Glomerular visceral epithelial cell (primary cell): Measurements from ENCODE around the gene FMO1.
A peak's percentile ranks its signal among the peaks of the same experiment; 100 is the strongest.
"Not testable (repeated sequence)": the region's sequence is repeated elsewhere in the genome, so short reads cannot be mapped to it uniquely, and the experiment has no call there.

Experiments
- DNase-seq: peaks from one replicate; pipeline ENCODE4 v3.0.0-alpha.2; 2016; ENCODE audit errors: extremely low spot score

FMO1 gene

DNA sequence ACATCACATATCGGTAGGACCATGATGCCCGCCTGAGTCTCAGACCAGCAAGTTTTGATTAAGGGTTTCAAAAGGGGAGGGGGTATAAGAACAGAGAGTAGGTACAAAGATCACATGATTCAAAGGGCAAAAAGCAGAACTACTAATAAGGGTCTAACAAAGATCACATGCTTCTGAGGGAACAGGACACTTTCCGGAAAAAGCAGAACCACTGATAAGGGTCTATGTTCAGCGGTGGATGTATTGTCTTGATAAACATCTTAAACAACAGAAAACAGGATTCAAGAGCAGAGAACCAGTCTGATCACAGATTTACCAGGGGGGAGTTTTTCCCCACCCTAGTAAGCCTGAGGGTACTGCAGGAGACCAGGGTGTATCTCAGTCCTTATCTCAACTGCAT lies 12.1 kb upstream of the FMO1 start:
- DNase-seq, result not testable (repeated sequence)

DNA sequence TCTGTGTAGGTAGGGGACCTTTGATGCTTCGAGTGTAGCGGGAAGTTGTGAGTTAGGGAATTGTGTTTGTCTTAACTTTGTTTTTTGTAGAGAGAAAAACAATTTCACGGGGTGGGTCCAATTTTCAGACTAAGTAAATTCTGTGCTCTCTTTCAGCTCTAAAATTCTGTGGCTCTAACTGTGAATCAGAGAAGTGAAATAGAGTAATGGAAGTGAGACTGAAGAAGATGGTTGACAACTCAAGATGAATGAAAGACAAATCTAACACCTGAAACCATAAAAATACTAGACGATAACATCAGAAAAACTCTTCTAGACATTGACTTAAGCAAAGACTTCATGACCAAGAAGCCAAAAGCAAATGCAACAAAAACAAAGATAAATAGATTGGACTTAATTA lies 4.4 kb upstream of the FMO1 start:
- no peak for DNase-seq

DNA sequence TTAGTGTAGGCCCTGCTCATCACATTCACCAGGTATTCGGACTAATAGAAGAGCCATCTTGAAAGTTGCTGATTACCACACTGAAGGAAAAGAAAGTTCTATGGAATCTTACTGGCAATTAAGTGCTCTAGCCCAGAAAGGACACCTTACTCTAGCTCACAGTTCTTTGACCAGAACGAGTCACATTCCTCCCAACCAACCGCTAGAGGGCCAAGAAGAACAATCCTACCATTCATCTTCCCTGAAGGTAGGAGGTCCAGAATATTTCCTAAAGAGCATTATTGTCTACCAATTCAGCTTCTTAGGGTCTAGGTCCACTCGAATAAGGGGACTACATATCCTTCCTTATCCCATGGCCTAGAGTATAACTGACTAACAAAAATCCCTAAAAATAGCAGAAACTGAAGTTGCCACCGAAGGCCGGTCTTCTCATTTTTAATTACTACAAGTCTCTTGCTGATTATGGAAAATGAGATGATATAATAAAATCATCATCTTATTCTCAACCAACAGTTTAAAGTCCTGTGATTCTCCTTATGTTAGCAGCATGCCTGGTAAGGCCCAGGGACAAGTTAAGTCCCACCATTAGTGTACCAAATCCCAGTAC lies 2.7 kb upstream of the FMO1 start:
- DNase-seq, result peak; percentile 44

DNA sequence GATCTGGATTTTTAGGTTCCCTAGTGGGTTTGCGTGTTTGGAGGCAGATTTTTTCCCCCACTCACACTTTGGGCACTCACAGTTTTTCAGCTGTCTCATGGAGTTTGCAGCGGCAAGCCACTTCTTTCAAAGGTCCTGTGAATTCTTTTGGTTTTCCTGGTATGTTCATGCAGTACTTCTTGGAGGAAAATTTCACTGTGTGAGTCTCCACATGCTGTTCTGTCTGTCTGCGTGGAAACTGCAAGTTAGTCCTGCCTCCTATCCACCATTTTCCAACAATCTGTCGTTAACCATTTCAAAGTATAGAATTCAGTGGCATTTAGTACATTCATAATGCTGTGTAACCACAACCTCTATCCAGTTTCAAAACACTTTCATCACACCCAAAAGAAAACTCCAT lies 793 bp upstream of the FMO1 start:
- DNase-seq, result no peak

DNA sequence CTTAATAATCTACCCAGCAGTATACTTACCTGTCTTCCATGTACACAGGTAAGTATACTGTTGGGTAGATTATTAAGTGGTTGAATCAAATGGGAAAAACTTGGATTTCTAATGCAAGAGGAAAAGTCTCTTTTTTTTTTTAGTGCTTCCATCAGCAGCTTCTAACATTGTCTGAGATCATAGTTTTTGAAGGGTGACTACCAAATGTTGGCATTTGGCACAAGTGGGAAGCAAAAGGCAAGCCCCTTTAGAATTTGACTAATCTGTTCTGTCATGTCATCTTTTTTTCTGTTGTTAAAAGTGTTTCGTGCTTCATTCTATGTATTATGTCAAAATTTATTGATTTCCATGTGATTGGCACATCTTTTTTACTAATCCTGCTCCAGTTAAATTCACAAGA lies 547 bp downstream of the FMO1 start:
- DNase-seq, result no peak

DNA sequence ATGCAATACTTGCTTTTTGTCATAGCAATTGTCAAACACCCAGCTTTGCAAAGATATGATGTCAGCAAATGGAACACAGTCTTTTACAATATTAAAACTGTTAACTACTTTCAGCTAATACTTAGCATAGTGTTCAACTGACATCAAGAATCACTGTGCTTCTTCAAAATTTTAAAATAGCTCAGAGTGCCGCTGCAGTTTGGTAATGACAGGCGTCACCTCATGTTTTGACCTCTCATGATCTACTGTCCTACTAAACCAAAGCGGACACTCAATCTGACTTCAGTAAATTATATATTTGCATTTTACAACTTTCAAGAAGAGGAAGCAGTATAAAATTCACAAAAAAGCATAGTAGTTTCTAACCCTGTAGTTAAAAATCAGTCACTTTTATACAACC lies 2.0 kb downstream of the FMO1 start:
- DNase-seq, result no peak

DNA sequence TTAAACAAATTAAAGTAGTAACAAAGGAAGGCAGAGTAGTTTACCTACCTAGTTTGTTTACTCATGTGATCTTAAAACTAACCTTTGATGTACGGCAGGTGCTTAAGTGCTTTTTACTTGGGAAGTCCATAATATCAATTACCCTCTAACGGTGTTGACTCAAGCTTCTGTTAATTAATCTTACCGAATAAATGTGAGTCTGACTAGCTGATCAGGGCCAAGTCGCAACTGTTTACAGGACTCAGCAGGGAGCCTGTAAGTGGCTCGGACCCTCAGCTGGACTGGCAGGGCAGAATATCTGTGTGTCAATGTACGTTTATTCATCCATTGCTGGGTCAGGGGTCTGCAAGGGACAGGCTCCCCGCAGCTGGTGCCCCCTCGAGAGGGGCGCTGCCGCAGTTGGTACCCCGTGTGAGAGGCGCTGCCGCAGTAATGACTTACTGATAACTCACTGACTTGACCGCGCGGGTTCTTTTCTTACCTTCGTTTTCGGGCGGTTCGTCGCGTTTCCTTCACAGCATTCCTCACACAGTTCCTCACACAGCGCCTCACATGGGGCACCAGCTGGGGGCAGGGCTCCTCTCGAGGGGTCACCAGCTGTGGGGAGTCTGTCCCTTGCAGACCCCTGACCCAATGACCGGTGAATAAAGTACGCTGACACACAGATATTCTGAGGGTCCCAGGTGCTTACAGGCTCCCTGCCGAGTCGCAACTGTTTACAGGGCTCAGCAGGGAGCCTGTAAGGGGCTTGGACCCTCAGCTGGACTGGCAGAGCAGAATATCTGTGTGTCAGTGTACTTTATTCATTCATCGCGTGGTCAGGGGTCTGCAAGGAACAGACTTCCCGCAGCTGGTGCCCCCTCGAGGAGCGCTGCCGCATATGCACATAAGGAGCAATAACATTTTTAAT lies 3.0 kb downstream of the FMO1 start:
- peak; percentile 25 for DNase-seq

DNA sequence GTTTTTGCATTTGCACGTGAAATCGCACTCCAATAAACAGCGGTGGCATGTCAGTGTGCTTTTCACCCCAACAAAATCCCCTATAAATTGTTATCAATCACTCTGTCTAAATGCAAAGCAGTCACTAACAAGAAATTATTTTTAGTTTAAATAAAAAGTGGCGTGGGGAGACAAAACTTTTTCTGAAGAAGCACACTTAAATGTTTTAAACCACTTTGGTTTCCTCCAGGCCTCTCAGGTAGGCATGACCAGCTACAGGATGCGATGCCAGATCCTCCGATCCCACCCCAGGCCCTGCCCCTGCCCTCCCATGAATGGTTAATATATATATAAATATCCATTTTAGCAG lies 3.6 kb downstream of the FMO1 start:
- no peak for DNase-seq

DNA sequence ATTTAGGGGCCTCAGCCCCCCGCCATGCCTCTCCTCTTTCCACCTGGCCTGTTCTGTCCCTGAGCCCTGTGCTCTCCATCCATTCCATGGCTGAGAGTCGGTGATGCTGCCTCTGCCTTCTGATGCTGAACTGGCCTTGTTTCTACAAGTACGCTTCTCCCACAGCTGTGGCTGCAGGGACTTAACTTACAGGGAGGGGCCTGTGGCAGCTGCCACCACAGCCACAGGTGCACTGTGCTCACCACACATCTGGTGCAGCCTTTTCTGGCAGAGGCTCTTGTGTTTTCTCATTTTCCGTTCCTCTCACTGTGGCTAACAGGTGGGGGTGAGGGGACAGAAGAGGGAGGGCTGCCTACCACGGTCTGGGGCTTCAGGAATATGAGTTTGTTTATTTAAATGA lies 4.2 kb downstream of the FMO1 start:
- DNase-seq, result no peak

DNA sequence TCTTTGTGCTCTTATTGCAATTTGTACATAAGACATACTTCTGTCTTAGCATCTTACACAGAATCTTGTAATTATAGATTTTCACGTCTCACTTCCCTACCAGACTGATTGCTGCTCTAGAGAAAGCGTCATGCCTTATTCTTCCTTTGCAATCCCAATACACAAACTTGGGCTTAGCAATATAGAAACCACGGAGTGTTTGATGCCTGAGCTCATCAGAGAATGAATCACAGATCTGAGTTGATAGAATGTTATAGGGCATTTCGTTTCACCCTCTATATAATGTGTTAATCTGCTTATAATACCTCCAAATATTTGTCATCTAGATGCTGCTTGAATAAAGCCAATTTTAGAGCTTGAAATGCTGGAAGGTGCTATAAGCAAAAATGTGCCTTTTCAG lies 6.6 kb downstream of the FMO1 start:
- peak; percentile 25 for DNase-seq

DNA sequence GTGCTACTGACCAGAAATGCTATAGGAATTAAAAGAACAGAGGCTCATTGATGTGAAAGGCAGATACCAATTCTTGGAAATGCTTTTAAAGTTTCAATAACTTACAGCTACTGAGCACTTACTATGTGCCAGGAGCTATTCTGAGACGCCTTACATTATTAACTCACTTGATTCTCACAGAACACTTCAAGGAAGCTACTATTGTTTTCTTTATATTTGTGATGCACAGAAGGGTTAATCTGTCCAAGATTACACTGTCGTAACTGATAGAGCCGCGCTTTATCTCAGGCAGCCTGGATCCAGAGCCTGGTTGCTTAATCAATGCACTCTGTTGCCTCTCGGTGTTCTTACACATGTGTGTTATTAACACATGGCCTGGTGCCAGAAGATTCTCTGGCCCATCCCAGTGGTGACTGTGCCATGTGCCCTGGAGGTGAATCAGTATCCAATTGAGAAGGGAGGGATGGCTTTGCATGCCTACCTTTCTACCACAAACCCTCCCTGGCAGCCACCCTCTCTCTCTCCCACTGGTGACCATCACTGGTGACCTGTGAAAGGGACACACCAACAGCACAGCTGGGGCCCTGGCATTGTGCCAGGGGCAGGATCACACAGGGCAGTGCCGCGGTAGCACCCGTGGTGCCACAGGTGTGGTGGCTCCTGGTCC lies 8.8 kb downstream of the FMO1 start:
- DNase-seq, result peak; percentile 19

DNA sequence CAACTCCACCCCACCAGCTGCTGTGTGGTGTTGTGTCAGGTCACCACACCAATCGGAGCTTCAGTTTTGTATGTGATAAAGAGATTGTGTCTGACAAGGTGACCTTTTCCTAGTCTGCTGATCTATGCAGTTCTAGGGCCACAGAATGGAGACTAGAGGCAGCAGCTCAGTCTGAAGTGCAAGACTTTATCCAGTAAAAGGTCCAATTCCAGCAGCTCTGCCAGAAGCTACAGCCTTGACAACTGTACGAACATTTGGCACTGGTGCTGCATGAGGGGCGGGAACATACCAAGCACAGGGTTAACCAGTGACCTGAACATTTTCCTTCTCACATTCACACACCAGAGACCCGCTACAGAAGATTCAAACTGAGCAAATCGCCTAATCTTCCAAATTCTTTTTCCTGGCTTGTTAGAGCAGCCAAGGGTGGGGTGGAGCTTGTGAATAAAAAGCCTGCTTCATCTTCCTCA lies 9.3 kb downstream of the FMO1 start:
- no peak for DNase-seq

DNA sequence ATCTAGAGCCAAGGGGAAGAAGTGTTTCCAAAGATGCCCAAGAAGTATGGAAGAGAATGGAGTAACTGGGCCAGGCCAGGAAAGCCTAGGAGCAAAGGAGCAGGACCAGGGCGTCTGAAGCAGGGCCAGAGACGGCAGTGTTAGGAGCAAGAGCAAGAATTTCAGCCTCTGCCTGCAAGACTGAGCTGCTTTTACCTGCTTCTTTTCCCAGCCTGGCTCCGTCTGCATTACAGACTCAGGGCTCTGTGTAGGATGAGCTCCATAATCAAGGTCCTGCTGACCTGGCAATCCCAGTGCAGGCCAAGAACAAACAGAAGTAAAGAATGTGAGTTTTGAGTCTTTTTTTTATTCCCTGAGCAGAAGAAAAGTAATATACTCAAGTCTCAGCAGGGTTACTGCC lies 10.1 kb downstream of the FMO1 start:
- no peak for DNase-seq

DNA sequence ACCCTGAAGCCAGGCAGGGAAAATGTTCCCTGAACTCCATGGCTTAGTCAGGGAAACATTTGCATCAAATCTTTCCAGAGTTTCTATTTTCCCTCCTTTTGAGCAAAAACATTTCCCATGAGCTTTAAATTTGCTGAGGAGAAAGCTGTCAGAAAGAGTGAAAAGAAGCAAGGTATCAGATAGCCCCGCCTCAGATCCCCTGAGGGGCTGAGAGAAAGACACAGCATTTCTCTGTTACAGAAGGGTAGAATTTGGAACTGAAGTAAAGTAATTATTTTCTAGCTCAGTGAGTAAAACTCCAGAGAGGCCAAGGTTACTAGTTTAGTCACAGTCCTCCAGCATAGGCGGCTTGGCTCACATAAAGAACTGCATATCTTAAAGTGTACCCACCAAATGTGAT lies 10.6 kb downstream of the FMO1 start:
- DNase-seq, result no peak

DNA sequence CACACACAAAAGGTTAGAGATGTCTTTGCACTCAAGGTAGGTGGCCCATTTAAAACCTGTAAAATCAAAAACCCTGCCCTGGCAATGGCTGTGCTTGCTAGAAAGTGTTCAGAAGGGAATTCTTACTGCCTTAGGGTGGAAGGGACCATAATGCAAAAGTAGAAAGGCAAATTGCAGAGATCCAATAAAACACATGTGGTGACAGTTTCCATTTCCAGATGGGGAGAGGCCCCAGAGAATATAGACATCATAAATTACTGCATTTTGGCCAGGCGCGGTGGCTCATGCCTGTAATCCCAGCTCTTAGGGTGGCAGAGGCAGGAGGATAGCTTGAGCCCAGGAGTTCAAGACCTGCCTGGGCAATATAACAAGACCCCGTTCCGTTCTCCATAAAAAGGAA lies 13.0 kb downstream of the FMO1 start:
- no peak for DNase-seq

DNA sequence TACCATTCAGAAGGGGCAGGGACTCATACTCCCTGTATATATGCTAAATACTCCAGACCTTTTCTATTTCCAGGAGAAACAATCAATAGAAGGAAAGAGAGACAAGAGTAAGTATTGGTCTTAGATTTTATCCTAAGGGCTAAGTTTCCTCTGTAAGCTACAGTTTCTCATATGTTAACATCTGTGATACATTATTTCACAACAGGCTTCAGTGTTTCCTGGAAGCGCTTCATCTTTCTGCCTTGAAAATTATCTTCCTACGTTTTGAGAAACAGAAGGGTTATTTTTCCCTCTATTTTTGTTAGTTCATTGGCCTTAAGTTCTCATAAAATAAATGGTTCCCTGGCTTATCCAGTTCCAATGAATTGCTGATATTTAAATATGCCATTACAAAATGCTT lies 15.6 kb downstream of the FMO1 start:
- DNase-seq, result no peak

DNA sequence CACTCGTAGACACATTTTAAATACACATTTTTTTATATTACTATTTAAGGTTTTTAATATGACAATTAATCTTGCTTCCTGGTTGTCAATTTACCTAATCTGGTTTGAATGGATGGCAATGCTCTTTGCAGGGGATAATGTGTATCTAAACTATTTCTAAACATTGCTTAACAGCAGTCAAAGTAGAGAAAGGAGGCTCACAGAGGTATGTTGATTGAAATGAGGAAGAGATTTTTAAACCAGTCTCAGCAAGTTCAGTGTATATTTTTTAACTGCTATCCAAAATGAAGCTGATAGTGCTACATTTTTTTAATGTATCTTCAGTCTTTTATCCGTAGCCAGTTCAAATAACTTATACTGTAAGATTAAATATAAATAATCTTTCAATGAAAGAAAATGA lies 17.4 kb downstream of the FMO1 start:
- DNase-seq, result no peak

DNA sequence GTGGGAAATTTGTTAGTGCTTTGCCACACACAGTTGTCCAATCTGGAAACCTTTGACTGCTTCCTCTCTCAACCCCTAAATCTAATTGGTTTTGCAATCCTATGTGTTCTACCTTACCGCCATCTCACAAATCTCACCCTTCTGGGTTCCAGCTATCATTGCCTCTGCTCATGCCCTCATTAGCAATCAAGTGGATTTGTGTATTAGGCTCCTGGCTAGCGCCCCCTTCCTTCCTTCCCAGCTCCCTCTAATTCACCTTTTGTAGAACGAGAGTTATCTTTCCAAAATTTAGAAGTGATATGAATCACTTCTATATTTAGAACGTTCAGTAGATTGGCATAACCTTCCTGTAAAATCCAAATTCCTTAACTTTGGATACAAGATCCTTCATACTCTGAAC lies 18.6 kb downstream of the FMO1 start:
- no peak for DNase-seq

DNA sequence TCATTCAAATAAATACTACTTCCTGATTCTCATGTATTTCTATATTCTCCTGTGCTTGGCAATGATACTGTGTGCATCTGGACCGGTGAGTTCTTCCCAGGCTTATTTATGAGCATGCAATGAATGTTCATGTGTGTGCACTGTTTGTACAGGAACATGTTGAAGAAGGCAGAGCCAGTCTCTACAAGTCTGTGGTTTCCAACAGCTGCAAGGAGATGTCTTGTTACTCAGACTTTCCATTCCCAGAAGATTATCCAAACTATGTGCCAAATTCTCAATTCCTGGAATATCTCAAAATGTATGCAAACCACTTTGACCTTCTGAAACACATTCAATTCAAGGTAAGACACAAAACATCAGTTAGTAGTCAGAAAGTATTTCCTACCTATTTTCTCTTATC lies 19.1 kb downstream of the FMO1 start:
- DNase-seq, result no peak

DNA sequence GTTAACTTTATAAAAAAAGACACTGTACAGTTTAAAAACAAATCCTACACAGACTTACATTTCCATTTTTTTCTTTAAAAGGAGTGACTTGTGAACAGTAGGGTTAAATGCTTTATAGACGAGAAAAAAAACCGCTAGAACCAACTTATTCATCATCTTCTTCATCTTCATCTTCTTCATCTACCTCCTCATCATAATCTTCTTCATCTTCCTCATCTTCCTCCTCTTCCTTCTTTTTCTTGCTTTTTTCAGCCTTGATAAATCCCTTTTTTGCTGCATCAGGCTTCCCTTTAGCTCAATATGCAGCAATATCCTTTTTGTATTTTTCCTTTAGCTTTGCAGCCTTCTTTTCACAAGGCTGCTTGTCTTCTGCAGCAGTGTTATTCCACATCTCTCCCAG lies 22.5 kb downstream of the FMO1 start:
- no peak for DNase-seq

DNA sequence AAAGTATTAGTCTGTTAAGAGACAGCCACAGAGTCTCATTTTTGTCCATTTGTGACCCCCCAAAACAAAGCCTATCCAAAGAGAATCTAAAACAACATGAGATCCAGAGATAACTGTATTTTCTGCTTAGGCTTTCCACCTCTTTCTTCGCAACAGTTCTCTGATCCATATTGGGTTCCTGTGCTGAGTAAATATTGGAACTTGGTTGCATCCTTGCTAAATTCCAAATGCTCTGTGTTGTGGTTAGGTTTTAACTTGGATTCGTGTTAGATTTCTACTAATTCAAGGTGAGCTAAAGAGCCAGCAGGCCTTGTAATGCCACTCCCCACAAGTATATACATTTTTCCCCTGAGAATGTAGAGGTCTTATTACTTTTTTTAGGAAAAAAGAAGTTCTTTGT lies 29.2 kb downstream of the FMO1 start:
- DNase-seq, result no peak

DNA sequence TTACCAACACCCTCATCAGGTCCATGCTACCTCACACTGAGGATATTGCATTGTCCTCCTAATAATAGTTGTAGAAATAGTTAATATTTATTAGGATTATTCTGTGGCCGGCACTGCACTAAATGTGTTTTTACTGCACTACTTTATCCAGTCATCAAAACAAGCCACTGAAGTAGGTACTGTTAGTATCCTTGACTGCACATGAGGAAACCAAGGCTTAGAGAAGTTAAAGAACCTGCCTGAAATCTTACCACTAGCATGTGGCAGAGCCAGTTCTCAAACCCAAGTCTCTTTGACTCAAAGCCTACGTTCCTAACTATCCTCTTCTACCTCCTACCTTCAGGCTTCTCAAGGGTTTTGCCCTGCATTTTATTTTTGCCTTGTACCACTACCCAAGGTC lies 30.9 kb downstream of the FMO1 start:
- no peak for DNase-seq

DNA sequence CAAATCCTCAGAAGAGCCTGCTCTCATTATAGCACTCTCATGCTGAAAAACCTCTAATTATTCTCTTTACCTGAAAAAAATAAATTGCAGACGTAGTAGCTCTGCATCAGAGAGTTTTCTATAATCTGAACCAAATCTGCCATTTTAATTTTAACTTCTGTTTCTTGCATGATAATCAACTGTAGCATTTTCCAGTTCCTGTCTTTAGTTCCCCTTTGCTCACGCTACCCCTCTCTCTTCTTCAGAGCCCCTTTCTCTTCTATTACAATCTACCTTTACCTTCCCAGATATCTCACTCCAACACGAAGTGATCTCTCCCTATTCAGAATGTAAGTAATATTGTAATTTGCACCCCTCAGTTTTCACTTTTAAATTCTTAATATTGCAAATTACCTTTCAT lies 31.4 kb downstream of the FMO1 start:
- DNase-seq, result no peak
